ENCODE data around the gene HUWE1.
"Not testable (repeated sequence)": the region's sequence is repeated elsewhere in the genome, so short reads cannot be mapped to it uniquely, and the experiment has no call there.

Gene HUWE1

DNA sequence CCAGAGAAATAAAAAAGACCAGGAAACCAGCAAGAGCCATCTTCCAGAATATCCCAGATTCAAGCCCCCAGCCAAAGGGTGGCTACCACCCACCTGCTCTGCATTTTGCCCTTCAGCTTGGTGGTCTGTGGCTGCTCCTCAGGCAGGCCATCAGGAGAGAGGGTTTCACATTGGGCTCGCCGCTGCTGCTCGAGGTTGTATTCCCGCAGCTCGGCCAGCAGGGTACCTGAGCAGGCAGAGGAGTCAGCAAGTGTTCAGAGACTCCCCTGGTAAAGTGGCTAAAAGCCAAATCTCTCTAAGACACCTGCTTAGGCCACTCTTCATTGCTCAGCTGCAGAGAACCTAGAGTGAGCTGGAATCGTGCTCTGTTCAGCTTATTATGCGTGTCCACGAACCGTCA, 141.6 kb downstream of the HUWE1 start:
- no peaks in the 10 kb centered on the region for H3K4me1 Mint-ChIP-seq
- H3K4me3 Mint-ChIP-seq = no peak overlapping the region
- H3K27me3 Mint-ChIP-seq = no peaks in the 10 kb centered on the region
- peaks cover 25% of the 10 kb centered on the region for H3K36me3 Mint-ChIP-seq
- H3K9me3 Mint-ChIP-seq = no peaks in the 10 kb centered on the region
- no peak for ATAC-seq
- no peak overlapping the region for H3K27ac Mint-ChIP-seq

DNA sequence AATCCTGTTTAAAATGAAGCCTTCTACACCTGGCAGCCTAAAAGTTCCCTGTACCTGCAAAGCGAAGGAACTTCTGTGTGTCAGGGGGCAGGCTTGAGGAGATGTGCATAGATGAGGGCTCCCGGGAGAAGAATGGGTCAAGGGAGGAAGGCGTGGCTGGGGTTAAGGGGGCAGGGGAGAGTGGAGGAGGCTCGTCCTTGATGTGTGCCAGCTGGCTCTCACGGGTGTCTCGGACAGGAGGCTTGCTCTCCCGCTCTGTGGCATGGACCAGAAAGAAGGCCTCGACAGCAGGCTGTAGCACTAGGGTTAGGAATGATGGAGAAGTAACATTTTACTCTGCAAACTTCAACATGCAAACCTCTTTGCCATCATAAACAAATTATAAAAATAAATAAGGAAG, 147.7 kb downstream of the HUWE1 start:
- Mint-ChIP-seq H3K4me1 (no peaks in the 10 kb centered on the region), H3K27me3 (no peaks in the 10 kb centered on the region), H3K36me3 (peaks cover 42% of the 10 kb centered on the region), H3K4me3 (no peak overlapping the region), H3K27ac (no peak overlapping the region), H3K9me3 (no peaks in the 10 kb centered on the region)
- no peak for ATAC-seq

DNA sequence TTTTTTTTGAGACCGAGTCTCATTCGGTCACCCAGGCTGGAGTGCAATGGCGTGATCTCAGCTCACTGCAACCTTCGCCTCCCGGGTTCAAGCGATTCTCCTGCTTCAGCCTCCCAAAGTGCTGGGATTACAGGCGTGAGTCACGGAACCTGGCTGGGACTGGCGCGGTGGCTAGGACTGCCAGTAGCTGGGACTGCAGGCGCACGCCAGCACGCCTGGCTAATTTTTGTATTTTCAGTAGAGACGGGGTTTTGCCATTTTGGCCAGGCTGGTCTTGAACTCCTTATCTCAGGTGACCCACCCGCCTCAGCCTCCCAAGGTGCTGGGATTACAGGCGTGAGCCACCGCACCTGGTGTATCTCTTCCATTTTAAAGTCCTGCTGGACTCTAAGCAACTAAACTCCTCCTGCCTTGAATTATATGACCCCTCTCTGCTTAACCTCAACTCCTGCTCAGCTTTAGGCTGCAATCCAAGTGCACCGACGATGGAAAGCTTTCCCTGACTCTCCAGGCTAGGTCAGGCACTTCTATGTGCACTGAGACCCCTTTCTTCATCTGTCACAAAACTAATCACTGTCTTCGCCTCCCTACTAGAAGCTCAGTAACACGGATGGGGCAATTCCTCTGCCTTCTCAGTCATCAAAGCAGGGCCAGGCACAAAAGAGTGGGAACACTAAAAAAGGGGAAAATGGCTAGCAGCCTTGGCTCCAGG, 155.1 kb downstream of the HUWE1 start:
- peaks cover 28% of the 10 kb centered on the region for H3K36me3 Mint-ChIP-seq
- ATAC-seq, H3K9me3 Mint-ChIP-seq, H3K4me1 Mint-ChIP-seq, H3K4me3 Mint-ChIP-seq, H3K27ac Mint-ChIP-seq, H3K27me3 Mint-ChIP-seq: not testable (repeated sequence)

DNA sequence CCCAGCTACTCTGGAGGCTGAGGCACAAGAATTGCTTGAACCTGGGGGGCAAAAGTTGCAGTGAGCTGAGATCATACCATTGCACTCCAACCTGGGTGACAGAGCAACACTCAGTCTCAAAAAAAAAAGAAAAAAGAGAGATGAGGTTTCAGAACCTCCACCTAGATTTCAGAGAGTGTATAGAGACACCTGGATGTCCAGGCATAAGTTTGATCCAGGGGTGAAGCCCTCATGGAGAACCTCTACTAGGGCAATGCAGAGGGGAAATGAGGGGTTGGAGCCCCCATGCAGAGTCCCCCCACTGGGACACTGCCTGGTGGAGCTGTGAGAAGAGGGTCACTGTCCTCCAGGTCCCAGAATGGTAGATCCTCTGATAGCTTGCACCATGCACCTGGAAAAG, 159.5 kb downstream of the HUWE1 start:
- Mint-ChIP-seq H3K9me3 (peaks cover 11% of the 10 kb centered on the region), H3K27ac (no peak overlapping the region), H3K36me3 (no peaks in the 10 kb centered on the region), H3K4me1 (peaks cover 9% of the 10 kb centered on the region), H3K27me3 (no peaks in the 10 kb centered on the region), H3K4me3 (no peak overlapping the region)
- ATAC-seq = no peak

DNA sequence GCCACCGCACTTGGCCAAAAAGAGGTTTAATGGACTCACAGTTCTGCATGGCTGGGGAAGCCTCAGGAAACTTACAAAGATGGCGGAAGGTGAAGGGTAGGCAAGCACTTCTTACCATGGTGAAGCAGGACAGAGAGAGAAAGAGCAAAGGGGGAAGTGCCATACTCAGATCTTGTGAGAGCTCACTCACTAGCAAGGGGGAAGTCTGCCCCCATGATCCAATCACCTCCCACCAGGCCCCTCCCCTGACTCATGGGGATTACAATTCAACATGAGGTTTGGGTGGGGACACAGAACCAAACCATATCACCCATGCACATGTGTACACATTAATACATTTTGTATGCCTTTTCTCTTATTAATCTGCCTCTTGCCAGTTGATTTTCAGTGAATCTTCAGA, 175.2 kb downstream of the HUWE1 start:
- H3K36me3 Mint-ChIP-seq = no peaks in the 10 kb centered on the region
- peaks cover 11% of the 10 kb centered on the region for H3K27me3 Mint-ChIP-seq
- H3K9me3 Mint-ChIP-seq = peaks cover 6% of the 10 kb centered on the region
- H3K27ac Mint-ChIP-seq = no peak overlapping the region
- ATAC-seq = no peak
- no peak overlapping the region for H3K4me3 Mint-ChIP-seq
- H3K4me1 Mint-ChIP-seq = no peaks in the 10 kb centered on the region

DNA sequence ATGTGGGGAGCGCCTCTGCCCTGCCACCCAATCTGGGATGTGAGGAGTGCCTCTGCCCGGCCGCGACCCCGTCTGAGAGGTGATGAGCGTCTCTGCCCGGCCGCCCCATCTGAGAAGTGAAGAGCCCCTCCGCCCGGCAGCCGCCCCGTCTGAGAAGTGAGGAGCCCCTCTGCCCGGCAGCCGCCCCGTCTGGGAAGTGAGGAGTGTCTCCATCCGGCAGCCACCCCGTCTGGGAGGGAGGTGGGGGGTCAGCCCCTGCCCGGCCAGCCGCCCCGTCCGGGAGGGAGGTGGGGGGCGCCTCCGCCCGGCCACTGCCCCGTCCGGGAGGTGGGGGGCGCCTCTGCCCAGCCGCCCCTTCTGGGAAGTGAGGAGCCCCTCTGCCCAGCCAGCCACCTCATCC, 182.5 kb downstream of the HUWE1 start:
- not testable (repeated sequence) for ATAC-seq

DNA sequence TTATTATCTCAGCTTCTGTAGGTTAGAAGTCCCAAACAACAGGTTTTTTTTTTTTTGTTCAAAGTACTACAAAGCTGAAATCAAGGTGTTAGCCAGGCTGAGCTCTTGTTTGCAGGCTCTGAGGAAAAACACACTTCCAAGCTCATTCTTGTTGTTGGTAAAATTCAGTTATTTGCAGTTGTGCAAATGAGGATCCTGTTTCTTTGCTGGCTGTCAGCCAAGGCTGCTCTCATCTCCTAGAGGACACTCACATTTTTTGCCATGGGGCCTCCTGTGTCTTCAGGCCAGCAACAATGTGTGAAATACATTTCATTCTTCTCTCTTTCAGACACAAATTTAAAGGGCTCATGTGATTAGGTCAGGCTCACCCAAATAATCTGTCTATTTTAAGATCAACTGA, 192.1 kb downstream of the HUWE1 start:
- Mint-ChIP-seq H3K27ac (no peak overlapping the region), H3K4me3 (no peak overlapping the region), H3K4me1 (no peaks in the 10 kb centered on the region), H3K27me3 (no peaks in the 10 kb centered on the region), H3K36me3 (no peaks in the 10 kb centered on the region), H3K9me3 (no peaks in the 10 kb centered on the region)
- ATAC-seq = no peak

More for the DNA sequence above, 182.5 kb downstream of the HUWE1 start:
- not testable (repeated sequence) for H3K4me3 Mint-ChIP-seq, H3K9me3 Mint-ChIP-seq, H3K4me1 Mint-ChIP-seq, H3K36me3 Mint-ChIP-seq, H3K27ac Mint-ChIP-seq, H3K27me3 Mint-ChIP-seq

DNA sequence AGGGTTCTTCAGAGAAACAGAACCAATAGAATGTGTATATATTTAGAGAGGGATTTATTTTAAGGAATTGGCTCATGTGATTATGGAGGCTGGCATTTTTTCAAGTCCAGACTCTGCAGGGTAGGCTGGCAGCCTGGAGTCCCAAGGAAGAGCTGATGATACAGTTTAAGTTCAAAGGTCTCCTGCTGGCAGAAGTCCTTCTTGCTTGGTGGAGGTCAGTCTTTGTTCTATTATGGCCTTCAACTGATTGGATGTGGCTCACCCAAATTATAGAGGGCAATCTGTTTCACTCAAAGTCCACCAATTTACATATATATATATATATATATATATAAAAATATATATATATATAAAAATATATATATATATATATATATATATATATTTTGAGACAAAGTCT, 200.2 kb downstream of the HUWE1 start:
- Mint-ChIP-seq H3K27me3 (peaks cover 6% of the 10 kb centered on the region), H3K36me3 (no peaks in the 10 kb centered on the region), H3K27ac (no peak overlapping the region), H3K4me3 (no peak overlapping the region), H3K4me1 (peaks cover 3% of the 10 kb centered on the region), H3K9me3 (no peaks in the 10 kb centered on the region)
- ATAC-seq = no peak

DNA sequence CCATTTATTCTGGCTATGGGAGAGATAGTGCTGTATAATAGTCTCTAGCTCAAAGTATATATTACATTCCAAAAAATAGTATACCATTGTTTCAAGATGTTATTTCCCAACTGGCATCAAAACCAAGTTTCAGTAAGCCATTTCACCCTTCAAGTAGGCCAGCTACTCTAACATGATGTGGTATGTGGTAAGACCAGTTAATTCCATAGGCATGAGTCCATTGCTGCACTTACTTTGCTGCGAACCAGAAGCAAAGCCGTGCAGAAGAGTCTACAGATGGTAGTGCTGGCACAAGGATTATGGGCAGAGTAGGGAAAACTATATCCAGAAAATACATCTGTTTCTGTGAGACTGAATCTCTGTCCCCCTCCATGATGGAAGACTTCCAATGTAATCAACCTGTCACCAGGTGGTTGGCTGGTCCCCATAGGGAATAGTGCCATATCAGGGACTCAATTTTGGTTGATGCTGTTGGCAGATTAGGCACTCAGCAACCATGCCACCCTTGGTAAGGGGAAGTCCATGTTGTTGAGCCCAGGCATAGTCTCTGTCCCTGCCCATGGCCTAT, 202.6 kb downstream of the HUWE1 start:
- no peaks in the 10 kb centered on the region for H3K9me3 Mint-ChIP-seq
- no peak overlapping the region for H3K27ac Mint-ChIP-seq
- H3K4me3 Mint-ChIP-seq = no peak overlapping the region
- peaks cover 7% of the 10 kb centered on the region for H3K4me1 Mint-ChIP-seq
- ATAC-seq = no peak
- H3K27me3 Mint-ChIP-seq = peaks cover 13% of the 10 kb centered on the region
- no peaks in the 10 kb centered on the region for H3K36me3 Mint-ChIP-seq

DNA sequence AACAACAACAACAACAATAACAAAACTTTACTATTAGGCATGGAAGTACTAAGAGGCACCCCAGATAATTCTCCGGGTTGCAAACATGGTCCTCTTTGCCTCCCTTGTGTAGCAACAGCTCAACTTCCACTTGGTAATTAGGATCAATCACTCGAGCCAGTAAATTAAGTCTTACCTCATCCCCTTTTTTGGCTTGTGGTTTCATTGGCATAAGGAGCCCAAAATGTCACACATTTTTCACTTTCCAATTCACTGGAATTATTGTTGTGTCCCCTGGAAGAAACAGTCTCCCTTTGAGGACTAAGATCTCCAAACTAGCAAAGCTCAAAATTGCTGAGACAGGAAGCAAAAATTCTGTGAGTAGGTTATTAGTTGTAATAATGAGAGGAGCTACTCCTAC, 203.1 kb downstream of the HUWE1 start:
- Mint-ChIP-seq H3K4me3 (no peak overlapping the region), H3K36me3 (no peaks in the 10 kb centered on the region), H3K9me3 (no peaks in the 10 kb centered on the region), H3K27ac (no peak overlapping the region), H3K4me1 (peaks cover 7% of the 10 kb centered on the region), H3K27me3 (peaks cover 14% of the 10 kb centered on the region)
- no peak for ATAC-seq
